KBM-7 (cell line): Measurements from ENCODE around the gene MITF.

Experiments used
- DNase-seq: peaks from one replicate; pipeline ENCODE4 v3.0.0-alpha.2; 2015
- in situ Hi-C: fragments of 300-500 bp; cut with MboI; formaldehyde crosslinking; loops from 2 replicates; pipeline ENCODE4 v1.14.3; 2020; ENCODE audit warnings: low sequenced_read_pairs, low pct_unique_long_range_greater_than_20kb, mixed read lengths

MITF gene

DNA sequence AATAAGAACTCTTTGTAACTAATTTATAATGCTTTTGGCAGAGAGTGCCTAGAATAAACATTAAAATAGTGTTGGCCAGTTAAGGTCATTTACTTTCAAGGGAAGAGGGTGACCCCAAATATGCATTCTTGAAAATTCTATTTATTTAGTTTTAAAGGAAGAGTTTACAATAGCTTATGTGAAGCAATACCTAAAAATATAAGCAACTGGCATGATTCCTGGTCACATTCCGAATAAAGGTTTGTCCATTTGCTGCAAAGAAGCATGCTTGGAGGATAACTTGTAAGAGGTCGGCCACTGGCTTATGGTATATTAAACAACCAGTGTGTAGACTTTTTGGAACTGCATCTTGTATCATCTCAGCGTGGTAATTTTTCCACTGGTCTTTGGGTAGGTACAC lies 10.2 kb downstream of the MITF start:
- no peak for DNase-seq
- in situ Hi-C loops: no loop called here

GRCh38 chr3:69750549-69750948 lies 11.3 kb downstream of the MITF start:
- in situ Hi-C loops: no loop called here

DNA sequence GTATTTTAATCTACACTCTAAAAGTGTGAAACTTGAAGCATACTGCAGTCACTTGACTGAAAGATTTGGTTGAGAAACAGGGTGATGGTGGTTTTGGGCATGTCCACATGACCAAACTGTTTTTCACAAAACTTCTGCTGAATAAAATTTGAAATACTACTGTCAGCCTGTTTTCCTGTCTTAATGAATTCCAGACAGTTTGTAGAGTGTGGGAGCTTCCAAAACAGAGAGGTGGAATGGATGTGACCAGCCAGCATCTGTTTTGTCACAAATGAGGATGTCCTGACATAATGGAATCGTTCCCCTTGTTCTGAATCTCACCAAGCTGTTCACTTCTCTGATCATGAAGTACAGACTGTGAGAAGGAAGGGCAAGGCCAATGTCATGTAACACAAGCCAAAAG lies 11.8 kb downstream of the MITF start:
- in situ Hi-C loops: no loop called here
- DNase-seq: no peak

More at GRCh38 chr3:69750549-69750948, 11.3 kb downstream of the MITF start:
- DNase-seq: no peak

DNA sequence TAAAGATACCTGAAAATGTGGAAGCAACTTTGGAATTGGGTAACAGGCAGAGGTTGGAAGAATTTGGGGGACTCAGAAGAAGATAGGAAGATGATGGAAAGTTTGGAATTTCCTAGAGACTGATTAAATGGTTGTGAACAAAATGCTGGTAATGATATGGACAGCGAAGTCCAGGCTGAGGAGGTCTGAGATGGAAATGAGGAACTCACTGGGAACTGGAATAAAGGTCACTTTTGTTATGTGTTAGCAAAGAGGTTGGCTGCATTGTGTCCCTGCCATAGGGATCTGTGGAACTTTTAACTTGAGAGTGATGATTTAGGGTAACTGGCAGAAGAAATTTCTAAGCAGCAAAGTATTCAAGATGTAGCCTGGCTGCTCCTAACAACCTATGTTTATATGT lies 13.0 kb downstream of the MITF start:
- DNase-seq: no peak
- in situ Hi-C loops: no loop called here

DNA sequence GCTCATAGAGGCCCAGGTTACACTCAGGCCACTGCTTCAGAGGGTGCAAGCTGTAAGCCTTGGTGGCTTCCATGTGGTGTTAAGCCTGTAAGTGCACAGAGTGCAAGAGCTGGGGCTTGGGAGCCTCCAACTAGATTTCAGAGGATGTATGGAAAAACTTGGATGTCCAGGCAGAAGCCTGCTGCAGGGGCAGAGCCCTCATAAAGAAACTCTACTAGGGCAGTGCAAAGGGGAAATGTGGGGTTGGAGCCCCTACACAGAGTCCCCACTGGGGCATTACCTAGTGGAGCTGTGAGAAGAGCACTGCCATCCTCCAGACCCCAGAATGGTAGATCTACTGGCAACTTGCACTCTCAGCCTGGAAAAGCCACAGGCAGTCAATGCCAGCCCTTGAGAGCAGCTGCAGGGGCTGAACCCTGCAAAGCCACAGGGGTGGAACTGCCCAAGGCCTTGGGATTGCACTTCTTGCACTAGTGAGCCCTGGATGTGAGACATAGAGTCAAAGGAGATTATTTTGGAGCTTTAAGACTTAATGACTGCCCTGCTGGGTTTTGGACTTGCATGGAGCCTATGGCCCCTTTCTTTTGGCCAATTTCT lies 14.0 kb downstream of the MITF start:
- DNase-seq: no peak

GRCh38 chr3:69755795-69756194 lies 16.5 kb downstream of the MITF start:
- DNase-seq: no peak
- in situ Hi-C loops: no loop called here

More for the DNA sequence above, 14.0 kb downstream of the MITF start:
- in situ Hi-C loops: no loop called here

DNA sequence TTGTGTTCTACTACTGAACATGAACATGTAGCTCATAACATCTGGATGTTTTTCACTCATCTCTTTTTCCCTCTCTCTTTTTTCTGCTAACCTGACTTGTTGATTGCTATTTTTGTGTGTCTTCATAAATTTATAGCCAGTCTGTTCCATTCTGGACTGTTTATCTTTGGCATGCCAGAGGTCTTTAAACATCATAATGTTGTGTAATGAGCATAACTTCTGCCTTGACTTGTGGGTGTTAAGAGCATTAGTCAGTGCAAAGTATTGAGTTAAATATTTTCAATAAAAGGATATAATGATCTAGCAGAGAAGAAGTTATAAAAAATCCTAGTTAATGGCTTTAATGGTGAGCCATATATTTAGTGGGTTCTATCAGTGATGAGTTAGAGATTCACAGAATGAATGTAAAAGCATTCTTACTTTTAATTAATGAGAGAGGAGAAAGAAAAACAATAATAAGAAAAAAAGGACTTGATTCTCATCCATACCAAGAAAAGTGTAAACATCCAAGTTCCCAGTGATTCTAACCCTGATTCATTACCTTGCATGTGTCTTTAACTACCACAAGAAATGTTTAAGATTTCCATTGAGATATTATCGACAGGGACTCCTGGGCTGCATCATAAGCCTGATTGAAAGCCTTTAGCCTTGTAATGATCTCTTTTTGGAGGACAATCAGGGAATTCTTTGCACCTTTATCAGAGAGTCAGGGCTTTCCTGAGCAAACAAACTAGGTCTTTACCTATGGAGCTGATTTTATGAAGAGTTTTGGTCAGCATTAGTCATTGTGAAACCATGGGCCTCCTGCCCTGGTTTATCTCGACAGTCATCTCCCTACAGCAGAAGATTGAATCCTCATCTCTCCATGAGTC lies 22.9 kb downstream of the MITF start:
- in situ Hi-C loops: no loop called here
- DNase-seq: no peak

- no peak for DNase-seq
- in situ Hi-C loops: no loop called here
These were observed 23.5 kb downstream of the MITF start for GRCh38 chr3:69762768-69763229.

DNA sequence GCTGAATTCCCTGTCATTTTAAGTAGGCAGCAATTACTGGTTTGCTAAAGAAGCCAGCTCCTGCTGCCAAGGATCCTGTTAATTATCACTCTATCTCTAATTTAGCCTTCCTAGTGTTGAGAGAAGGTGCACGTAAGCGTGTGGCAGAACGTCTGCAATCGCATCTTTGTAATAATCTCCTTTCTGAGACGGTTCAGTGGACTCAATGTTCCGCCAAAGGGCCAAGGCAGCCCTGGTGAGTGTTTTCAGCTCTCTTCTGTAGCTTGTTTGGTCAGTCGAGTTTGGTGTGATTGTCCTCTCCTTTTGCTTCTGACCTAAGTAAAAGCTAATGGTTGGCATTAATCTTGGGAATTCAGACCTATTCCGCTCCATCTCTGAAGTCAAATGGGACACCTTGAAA lies 24.2 kb downstream of the MITF start:
- DNase-seq: no peak
- in situ Hi-C loops: no loop called here

- in situ Hi-C loops: no loop called here
- DNase-seq: peak; percentile 58
These were observed 25.0 kb downstream of the MITF start for GRCh38 chr3:69764121-69764741.

- in situ Hi-C loops: no loop called here
- no peak for DNase-seq
These were observed 25.6 kb downstream of the MITF start for GRCh38 chr3:69764861-69765260.

GRCh38 chr3:69766638-69767037 lies 27.4 kb downstream of the MITF start:
- in situ Hi-C loops: no loop called here
- no peak for DNase-seq

DNA sequence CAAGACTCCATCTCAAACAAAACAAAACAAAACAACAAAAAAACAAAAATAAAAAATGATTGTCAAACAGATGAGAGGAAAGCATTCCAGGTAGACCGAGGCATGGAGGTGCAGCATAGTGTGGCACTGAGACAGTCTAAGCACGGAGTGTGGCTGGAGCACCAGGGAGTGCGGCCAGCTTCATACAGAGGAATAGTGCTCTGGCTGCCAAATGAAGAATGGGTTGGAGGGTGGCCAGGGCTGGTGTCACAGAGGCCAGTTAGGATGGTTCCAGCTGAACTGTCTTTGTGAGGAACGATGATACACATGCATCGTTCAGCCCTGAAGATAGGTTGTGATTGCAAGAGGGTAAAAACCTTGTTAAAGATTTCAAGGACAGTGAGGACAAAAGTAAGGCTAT lies 28.3 kb downstream of the MITF start:
- DNase-seq: no peak
- in situ Hi-C loops: no loop called here

- in situ Hi-C loops: no loop called here
- DNase-seq: no peak
These were observed 29.2 kb downstream of the MITF start for GRCh38 chr3:69768438-69768837.

GRCh38 chr3:69770219-69770618 lies 31.0 kb downstream of the MITF start:
- no peak for DNase-seq
- in situ Hi-C loops: no loop called here

DNA sequence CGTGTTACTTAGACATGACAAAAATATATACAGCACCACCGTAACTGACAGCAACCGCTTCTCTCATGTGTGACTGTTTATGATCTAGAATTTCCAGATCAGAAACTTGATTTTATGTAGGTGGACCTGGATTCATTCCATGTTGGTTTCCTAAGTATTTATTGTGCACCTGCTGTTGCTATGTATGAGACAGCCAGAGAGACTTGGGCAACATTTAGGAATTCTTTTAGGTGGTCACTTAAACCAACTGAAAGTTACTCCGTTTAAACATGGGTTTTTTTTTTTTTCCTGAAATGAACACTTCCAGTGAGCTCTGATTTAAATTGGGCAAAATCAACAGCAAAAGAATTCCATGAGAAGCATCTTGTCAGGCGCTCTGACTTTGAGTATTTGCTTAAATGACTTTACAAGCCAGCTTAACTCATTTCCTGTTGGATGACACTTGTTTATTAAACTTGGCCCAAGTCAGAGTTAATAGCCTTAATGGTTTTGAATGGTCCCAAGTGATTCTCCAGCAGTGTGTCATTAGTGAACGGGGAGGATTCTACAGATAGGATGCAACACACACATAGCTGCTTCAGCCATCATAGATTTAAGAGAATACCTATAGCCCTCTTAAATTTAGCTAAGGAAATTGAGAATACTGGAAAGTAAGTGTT lies 31.8 kb downstream of the MITF start:
- DNase-seq: no peak
- in situ Hi-C loops: no loop called here

DNA sequence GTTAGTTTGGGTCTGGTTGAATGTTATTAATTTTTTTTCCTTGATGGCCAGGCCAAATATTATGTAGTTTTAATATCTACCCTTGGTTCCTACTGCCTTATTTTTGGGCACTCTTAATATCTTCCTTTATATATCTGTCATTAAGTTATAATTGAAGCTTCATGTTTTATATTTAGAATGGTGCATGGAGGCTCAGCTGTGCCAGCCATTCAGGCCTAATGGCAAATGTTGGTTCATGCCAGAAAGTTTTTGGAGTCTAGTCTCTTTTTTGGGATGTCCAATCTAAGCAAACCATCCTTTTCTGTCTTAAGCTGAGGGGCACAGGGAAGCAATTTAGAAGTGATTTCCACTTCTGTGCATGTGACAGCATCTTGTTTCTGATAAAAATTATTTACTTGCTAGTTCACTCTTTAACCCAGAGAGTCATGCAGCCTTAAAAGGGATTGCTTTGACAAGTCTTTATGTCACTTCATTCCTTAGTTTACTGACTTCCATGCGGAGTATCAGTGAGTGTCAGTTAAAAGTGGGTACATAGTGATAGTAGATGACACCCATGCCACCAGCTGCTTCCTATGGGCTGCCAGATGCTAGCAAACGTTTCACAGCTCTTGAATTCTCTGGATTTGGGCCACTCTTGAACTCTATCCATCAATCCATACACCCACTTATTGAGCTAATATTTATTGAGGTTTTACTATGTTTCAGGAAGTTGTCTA lies 33.0 kb downstream of the MITF start:
- in situ Hi-C loops: no loop called here
- no peak for DNase-seq

DNA sequence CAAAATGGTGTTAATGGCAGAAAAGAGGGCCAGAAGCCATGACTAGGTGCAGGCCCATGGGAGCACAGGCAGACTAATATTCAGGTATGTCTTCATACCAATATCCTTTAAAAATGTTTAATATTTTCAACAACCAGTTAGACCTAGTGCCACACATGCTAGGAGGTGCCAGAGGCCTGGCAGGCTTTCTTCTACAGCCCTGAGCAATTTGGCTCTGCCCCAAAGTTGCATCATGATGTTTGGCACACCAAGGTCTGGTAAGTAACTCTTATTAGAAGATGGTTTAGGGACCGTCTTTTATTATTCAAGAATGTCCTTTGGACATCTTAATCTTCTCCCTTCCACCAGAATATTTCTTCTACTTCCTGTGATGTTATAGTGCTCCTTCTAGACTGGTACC lies 34.8 kb downstream of the MITF start:
- DNase-seq: no peak
- in situ Hi-C loops: no loop called here

GRCh38 chr3:69775751-69776150 lies 36.5 kb downstream of the MITF start:
- in situ Hi-C loops: no loop called here
- DNase-seq: no peak
